ENCODE measurements around the gene DDIT3. TPM values are rescaled to one million over a fixed set of nuclear protein-coding genes. Genes with fewer than 3 reads are reported as not detected.
"Not testable (repeated sequence)": the region's sequence is repeated elsewhere in the genome, so short reads cannot be mapped to it uniquely, and the experiment has no call there.

DDIT3 gene
- total RNA-seq, 1 donor from 2014 or later: 213 TPM

GRCh38 chr12:57511161-57511560, 9.2 kb downstream of the DDIT3 start:
- no peak for FAIRE-seq
- TF ChIP-seq CTCF (IDR thresholded peaks at IDR 0.05; ENCODE audit: insufficient read depth, low read length, severe bottlenecking): no peak
- no peak for DNase-seq (ENCODE audit: low read depth)
- Histone ChIP-seq H3K36me3 (ENCODE audit: control insufficient read depth, insufficient read depth, low read length) (peaks cover 26% of the 10 kb centered on the region), H3K4me3 (ENCODE audit: low read depth, low read length) (no peak overlapping the region), H3K27me3 (ENCODE audit: control insufficient read depth, insufficient read depth, low read length) (no peaks in the 10 kb centered on the region)

- not testable (repeated sequence) for H3K27me3 ChIP-seq (ENCODE audit: control insufficient read depth, insufficient read depth, low read length); H3K4me3 ChIP-seq (ENCODE audit: low read depth, low read length); DNase-seq (ENCODE audit: low read depth); FAIRE-seq
- peaks cover 32% of the 10 kb centered on the region for H3K36me3 ChIP-seq (ENCODE audit: control insufficient read depth, insufficient read depth, low read length)
Observed at GRCh38 chr12:57507796-57508195, 12.5 kb downstream of the DDIT3 start.

GRCh38 chr12:57506541-57506940, 13.8 kb downstream of the DDIT3 start:
- DNase-seq (ENCODE audit: low read depth); FAIRE-seq; H3K4me3 ChIP-seq (ENCODE audit: low read depth, low read length); H3K27me3 ChIP-seq (ENCODE audit: control insufficient read depth, insufficient read depth, low read length): not testable (repeated sequence)
- H3K36me3 ChIP-seq (ENCODE audit: control insufficient read depth, insufficient read depth, low read length): peaks cover 28% of the 10 kb centered on the region

DNA sequence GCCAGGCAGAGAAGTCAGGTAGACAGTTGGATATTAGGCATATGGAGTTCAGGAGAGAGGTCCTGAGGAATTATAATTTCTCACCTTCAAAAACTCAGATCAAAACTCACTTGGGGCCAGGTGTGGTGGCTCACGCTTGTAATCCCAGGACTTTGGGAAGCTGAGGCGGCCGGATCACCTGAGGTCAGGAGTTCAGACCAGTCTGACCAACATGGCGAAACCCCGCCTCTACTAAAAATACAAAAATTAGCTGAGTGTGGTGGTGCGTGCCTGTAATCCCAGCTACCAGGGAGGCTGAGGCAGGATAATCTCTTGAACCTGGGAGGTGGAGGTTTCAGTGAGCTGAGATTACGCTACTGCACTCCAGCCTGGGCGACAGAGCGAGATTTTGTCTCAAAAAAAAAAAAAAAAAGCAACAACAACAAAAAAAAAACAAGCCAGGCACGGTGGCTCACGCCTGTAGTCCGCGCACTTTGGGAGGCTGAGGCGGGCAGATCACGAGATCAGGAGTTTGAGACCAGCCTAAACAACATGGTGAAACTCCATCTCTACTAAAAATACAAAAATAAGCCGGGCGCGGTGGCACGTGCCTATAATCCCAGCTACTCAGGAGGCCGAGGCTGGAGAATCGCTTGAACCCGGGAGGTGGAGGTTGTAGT, 17.9 kb downstream of the DDIT3 start:
- not testable (repeated sequence) for FAIRE-seq; H3K27me3 ChIP-seq (ENCODE audit: control insufficient read depth, insufficient read depth, low read length); DNase-seq (ENCODE audit: low read depth); H3K4me3 ChIP-seq (ENCODE audit: low read depth, low read length)
- peaks cover 43% of the 10 kb centered on the region for H3K36me3 ChIP-seq (ENCODE audit: control insufficient read depth, insufficient read depth, low read length)

DNA sequence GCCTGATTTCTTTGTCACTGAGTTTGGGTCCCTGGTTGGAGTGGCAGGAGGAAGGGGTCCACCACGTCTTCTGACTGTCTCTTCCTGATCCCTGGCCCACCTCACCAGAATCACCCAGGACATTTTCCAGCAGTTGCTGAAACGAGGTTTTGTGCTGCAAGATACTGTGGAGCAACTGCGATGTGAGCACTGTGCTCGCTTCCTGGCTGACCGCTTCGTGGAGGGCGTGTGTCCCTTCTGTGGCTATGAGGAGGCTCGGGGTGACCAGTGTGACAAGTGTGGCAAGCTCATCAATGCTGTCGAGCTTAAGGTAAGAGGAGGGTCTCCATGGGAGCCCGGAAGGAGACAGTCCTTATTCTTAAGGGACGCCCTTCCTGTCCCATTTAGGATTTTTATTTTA, 20.1 kb downstream of the DDIT3 start:
- no peak for FAIRE-seq
- Histone ChIP-seq H3K27me3 (ENCODE audit: control insufficient read depth, insufficient read depth, low read length) (no peaks in the 10 kb centered on the region), H3K4me3 (ENCODE audit: low read depth, low read length) (no peak overlapping the region), H3K36me3 (ENCODE audit: control insufficient read depth, insufficient read depth, low read length) (peaks cover 41% of the 10 kb centered on the region)
- TF ChIP-seq CTCF (IDR thresholded peaks at IDR 0.05; ENCODE audit: insufficient read depth, low read length, severe bottlenecking): no peak
- DNase-seq (ENCODE audit: low read depth): no peak

DNA sequence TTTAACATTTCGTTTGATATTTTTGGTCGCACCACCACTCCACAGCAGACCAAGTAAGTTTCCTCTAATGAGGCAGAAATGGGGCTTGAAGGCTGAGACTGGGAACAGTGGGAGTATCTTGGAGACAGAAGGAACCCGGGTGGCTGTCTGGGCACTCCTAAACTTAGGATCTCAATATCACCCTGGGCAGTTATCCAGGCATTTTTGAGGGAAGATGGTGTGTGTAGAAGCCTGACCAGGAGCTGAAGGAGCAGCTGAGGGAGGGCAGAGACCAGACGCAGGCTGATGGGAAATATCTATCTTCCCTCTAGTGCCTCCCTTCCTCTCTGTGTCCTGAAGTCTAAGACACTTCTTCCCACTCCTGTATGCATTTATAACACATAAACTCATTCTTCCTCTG, 21.7 kb downstream of the DDIT3 start:
- Histone ChIP-seq H3K4me3 (ENCODE audit: low read depth, low read length) (no peak overlapping the region), H3K36me3 (ENCODE audit: control insufficient read depth, insufficient read depth, low read length) (peaks cover 34% of the 10 kb centered on the region), H3K27me3 (ENCODE audit: control insufficient read depth, insufficient read depth, low read length) (no peaks in the 10 kb centered on the region)
- no peak for DNase-seq (ENCODE audit: low read depth)
- FAIRE-seq: no peak
- no peak for TF ChIP-seq CTCF (IDR thresholded peaks at IDR 0.05; ENCODE audit: insufficient read depth, low read length, severe bottlenecking)

DNA sequence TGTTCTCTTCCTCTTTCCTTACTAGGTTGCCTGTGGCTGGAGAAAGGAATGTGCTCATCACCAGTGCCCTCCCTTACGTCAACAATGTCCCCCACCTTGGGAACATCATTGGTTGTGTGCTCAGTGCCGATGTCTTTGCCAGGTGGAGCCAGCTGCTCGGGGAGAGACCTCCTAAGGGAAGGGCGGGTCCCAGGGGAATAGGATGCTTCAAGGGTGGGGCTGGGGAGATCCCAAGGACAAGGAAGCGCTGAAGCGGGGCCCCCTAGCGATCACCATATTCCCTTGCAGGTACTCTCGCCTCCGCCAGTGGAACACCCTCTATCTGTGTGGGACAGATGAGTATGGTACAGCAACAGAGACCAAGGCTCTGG, 22.2 kb downstream of the DDIT3 start:
- FAIRE-seq (no peak), DNase-seq (ENCODE audit: low read depth) (no peak)
- H3K4me3 ChIP-seq (ENCODE audit: low read depth, low read length): no peak overlapping the region
- no peaks in the 10 kb centered on the region for H3K27me3 ChIP-seq (ENCODE audit: control insufficient read depth, insufficient read depth, low read length)
- peaks cover 32% of the 10 kb centered on the region for H3K36me3 ChIP-seq (ENCODE audit: control insufficient read depth, insufficient read depth, low read length)
- TF ChIP-seq CTCF (IDR thresholded peaks at IDR 0.05; ENCODE audit: insufficient read depth, low read length, severe bottlenecking): no peak

All from bronchial epithelial cell (primary cell).